NK-92 treated with Interleukin-12 subunit alpha and Interleukin-12 subunit beta, amount 100 ng/mL, for 24 hours (cell line): ENCODE results near the gene NEURL2.
"Not testable (repeated sequence)": the region's sequence is repeated elsewhere in the genome, so short reads cannot be mapped to it uniquely, and the experiment has no call there.

Experiments
- DNase-seq: peaks from one replicate; lab custom pipeline; 2025; lab: John Stamatoyannopoulos, UW

The NEURL2 gene

GRCh38 chr20:45919542-45920399, 28.8 kb upstream of the NEURL2 start:
- DNase-seq: no peak

- DNase-seq: no peak
These were observed 27.9 kb upstream of the NEURL2 start for GRCh38 chr20:45918779-45919537.

DNA sequence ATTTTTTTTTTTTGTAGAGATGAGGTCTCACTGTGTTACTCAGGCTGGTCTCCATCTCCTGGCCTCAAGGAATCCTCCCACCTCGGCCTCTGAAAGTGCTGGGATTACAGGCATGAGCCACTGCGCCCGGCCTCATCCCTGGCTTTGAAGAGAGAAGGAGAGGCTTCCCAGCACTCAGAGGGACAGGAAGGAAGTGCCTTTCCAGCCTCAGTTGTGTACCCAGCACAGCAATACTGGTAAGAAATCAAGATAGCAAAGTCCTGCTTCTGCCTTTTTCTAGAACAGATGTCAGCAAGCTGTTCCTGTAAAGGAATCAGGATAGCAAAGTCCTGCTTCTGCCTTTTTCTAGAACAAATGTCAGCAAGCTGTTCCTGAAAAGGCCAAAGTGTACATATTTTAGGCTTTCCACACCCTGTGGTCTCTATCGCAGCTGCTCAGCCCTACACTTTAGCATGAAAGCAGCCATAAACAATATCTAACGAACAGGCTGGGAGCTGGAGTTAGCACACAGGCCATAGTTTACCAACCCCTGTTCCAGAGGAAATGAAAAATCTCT, 27.3 kb upstream of the NEURL2 start:
- DNase-seq: no peak

GRCh38 chr20:45917790-45918141, 26.8 kb upstream of the NEURL2 start:
- no peak for DNase-seq

- no peak for DNase-seq
These were observed 22.1 kb upstream of the NEURL2 start for GRCh38 chr20:45913116-45913515.

- DNase-seq: no peak
These were observed 21.3 kb upstream of the NEURL2 start for GRCh38 chr20:45912344-45912682.

- DNase-seq: no peak
These were observed 20.7 kb upstream of the NEURL2 start, which contains the start of gene PLTP for GRCh38 chr20:45911486-45912343. PLTP (minus strand) TSS chr20:45912155; CDS start chr20:45911452, 703 bp downstream.

DNA sequence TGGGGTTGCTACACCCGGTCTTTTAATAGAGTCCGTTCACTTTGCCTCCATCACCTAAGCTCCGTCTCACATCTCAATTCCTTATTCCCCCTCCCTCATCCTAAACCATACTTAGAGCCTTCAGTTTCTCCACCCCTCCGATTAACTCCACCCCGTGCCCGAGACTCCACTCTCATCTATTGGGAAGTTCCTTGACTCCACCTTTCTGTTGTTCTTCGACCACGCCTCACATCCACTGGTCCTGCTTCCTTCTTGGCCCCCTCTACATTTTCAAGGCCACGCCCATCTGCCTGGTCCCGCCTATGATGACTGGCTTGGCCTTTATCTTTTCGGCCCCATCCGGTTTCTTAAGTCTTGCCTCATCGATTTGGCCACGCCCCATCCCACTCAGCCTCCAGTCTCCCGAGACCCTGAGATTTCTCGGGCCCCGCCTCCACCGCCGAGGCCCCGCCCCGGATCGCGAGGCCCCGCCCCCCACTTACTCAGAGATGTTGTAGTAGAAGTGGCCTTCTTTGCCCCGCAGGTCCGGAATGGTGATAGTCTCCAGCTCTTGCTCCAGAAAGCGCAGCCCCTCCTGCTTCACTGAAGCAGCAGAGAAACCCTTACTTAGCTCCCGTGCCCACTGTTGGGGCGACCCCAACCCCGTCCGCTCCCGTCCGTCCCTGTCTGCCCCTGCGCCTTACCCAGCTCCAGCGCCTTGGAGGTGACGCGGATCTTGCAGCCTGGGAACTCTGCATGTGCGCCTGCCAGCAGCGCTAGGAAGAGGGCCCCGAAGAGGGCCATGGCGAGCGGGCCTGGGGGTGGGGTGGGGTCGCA, 19.9 kb upstream of the NEURL2 start:
- peak; percentile 52 for DNase-seq

- no peak for DNase-seq
These were observed 19.0 kb upstream of the NEURL2 start for GRCh38 chr20:45909817-45910669.

GRCh38 chr20:45909336-45909808, 18.4 kb upstream of the NEURL2 start:
- DNase-seq: no peak

DNA sequence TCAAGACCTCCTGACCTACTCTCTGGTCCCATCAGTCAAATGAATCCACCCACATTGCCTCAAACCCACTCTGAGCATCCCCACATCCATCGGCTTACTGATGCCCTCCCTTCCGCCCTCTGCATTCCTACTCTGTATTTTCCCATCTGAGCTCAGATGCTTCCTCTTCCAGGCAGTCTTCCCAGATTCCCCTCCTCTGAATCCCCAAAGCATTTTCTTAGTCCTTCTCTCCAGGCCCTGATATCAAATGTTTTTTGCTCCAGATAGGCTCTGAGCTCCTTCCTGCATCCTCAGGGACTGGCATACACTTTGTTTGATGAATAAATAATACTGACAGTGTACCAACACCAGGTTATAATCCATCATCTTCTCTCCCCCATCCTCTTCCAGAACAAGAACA, 17.1 kb upstream of the NEURL2 start:
- no peak for DNase-seq

DNA sequence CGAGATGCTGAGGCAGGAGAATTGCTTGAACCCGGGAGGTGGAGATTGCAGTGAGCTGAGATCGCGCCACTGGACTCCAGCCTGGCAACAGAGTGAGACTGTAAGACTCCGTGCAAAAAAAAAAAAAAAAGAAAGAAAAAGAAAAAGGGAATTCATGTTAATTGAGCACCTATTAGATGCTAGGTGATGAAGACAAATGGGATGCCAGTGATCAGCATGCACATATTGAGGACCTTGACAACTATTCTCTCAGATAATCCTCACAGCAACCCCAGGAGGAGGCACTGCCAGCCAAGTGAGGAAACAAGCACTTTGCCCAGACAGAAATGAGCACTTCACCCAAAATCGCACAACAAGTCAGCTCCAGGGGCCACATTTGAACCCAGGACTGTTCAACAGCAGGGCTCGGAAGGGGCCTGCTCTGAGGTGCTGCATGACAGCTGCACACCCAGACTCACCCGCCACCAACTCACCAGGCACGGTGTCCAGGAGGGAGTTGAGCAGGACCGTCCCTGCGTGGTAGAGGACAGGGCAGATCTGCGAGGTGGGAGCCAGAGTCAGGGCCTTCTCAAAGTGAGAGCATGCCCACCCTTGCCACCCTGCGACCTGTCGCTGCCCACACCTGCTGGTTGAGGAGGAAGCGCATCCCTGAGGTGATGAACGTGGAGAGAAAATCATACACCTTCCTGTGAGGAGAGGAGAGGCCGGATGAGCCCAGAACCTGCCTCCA, 16.4 kb upstream of the NEURL2 start:
- no peak for DNase-seq

DNA sequence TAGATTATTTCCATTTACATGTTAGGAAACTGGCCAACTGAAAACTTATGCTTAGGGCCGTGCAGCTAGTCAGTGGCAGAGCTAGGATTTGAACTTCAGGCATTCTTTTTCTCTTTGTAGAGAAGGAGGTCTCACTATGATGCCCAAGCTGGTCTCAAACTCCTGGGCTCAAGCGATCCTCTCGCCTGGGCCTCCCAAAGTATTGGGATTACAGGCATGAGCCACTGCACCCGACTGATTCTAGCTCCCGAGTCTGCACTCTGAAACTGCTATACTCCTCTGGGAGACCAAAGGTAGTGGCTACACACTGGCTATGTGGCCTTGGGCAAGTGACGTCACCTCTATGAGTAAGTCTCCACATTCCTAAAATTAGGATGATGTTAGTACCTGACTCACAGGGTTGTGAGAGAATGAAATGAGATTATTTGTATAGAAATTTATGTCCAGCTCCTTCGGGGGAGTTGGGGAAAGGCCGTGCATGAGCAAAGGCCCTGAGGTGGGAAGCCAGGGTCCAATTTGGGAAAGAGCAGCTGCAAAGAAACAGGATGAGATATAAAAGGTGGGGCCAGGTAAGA, 14.6 kb upstream of the NEURL2 start:
- DNase-seq: no peak

DNA sequence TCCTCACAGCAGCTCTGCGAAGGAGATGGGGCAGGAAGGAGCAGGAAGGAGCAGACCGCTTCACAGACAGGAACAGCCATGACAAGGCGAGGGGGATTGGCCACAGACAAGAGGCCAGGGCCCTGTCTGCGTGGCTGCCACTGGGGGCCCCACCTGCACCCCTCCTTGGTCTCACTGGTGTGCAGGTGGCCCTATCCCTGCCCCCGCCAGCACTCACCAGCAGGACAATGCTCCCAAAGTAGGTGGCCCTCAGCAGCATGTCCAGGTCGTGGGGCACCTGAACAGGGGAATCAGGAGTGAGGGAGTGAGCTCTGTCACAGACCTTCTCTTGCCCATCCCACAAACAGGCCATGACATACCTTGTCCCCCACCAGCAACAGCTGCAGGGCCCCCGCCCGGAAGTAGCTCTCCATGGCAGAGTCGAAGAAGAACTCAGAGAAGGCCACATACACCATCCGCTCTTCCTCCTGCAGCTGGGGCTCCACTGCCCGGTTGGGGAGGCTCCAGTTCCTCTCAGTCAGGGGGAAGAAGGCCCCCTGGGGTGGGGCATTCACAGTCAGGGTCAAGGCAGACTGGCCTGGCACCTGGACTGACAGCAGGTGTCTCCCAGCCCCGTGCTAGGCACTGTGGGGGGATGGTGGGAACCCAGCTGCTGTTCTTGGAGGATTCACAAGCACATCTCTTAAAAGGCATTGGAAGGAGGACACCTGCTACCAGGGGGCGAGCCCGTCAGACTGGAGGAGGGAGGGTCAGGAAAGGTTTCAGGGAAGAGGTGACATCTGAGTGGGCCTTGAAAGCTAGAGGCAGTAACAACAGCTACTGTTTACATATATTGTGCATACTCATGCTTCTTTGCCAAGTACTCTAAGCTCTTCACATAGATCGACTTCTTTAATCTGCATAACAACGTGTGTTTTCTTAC, 13.8 kb upstream of the NEURL2 start:
- DNase-seq: no peak

DNA sequence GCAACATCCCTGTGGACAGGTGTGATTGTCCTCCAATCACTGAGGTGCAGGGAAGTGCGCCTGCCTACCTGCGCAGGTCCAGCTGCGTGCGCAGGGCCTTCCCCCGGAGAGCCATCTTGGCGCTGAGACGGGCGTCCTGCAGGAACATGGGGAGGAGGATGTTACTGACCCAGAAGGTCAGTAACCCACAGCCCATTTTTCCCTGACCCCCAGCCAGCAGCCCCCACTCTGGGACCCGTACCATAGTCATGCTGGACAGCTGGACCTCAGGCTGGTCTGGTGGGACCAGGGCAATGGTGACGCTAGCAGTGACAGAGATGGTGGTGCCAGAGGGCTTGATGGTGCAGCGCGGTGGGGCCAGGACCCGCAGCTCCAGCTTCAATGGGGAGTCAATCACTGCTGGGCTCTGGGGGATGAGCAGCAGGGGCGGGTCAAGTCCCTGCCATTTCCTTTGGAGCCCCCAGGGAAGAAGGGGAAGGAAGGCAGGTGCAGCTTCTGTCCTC, 11.2 kb upstream of the NEURL2 start:
- no peak for DNase-seq

DNA sequence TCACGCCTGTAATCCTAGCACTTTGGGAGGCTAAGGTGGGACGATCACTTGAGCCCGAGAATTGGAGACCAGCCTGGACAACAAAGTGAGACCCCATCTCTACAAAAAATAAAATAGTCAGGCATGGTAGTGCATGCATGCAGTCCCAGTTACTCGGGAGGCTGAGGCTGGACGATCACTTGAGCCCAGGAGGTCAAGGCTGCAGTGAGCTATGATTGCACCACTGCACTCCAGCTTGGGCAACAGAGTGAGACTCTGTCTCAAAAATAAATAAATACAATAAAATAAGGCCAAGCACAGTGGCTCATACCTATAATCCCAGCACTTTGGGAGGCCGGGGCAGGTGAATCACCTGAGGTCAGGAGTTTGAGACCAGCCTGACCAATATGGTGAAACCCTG, 10.3 kb upstream of the NEURL2 start:
- DNase-seq: not testable (repeated sequence)

- no peak for DNase-seq
These were observed 8.2 kb upstream of the NEURL2 start for GRCh38 chr20:45899046-45899835.
